Left ventricle myocardium inferior (tissue), 1 donor: Measurements from ENCODE around the gene SEMA3B. TPM values are rescaled to one million over a fixed set of nuclear protein-coding genes. Genes with fewer than 3 reads are reported as not detected.

Experiments
- DNase-seq: peaks from one replicate; pipeline ENCODE4 v3.0.0-alpha.2; 2020
- H3K27ac ChIP-seq: fragments of 200-600 bp; replicated peaks from 2 replicates; pipeline ENCODE4 v1.8.0; 2021
- H3K27me3 ChIP-seq: fragments of 200-600 bp; 2 replicates; pipeline ENCODE4 v1.8.0; 2021; ENCODE audit warnings: low read depth
- H3K36me3 ChIP-seq: fragments of 200-600 bp; 2 replicates; pipeline ENCODE4 v1.8.0; 2021
- H3K4me1 ChIP-seq: fragments of 200-600 bp; 2 replicates; pipeline ENCODE4 v1.8.0; 2021
- H3K4me3 ChIP-seq: fragments of 200-600 bp; 2 replicates; pipeline ENCODE4 v1.8.0; 2021; ENCODE audit warnings: mild to moderate bottlenecking, moderate library complexity
- H3K9me3 ChIP-seq: fragments of 200-600 bp; replicated peaks from 2 replicates; pipeline ENCODE4 v1.8.0; 2021
- CTCF ChIP-seq: fragments of 200-600 bp; IDR thresholded peaks from 2 replicates; pipeline ENCODE4 v1.8.0; 2021; ENCODE audit warnings: antibody characterized with exemption, mild to moderate bottlenecking, borderline replicate concordance
- intact Hi-C: fragments of 100-400 bp; cut with micrococcal nuclease; formaldehyde crosslinking; loops from one replicate; pipeline ENCODE4 v1.11.0; 2022
- total RNA-seq: library from RNA; stranded (reverse); fragmentation: NEBNext Ultra II Directional; extraction: Animal tissue kit (Norgen Biotek cat#: 25700); gene quantifications from one replicate; pipeline ENCODE4 v1.2.1, GENCODE V29; 2021
- donor health status: DM: no; HTN: yes; CAD: no; lungs with severe emphysema.

Gene SEMA3B
- total RNA-seq, 1 donor from 2014 or later: 23.2 TPM

GRCh38 chr3:50229490-50229889 lies 39.5 kb upstream of the SEMA3B start:
- peaks cover 26% of the 10 kb centered on the region for H3K4me1 ChIP-seq
- TF ChIP-seq CTCF: no peak
- no peaks in the 10 kb centered on the region for H3K36me3 ChIP-seq
- H3K9me3 ChIP-seq: no peaks in the 10 kb centered on the region
- peaks cover 5% of the 10 kb centered on the region for H3K27me3 ChIP-seq
- no peak overlapping the region for H3K4me3 ChIP-seq
- DNase-seq: no peak
- H3K27ac ChIP-seq: no peak overlapping the region
- intact Hi-C loops: loop anchor here (5.0 kb wide), 1 partner anchor 43 kb away; no protein-coding TSS in a partner anchor

- H3K27ac ChIP-seq: peak overlapping the region; percentile 27
- H3K4me1 ChIP-seq: peaks cover 33% of the 10 kb centered on the region
- intact Hi-C loops: no loop called here
Measured at GRCh38 chr3:50230104-50230793, 38.7 kb upstream of the SEMA3B start.

GRCh38 chr3:50230794-50231125 lies 38.2 kb upstream of the SEMA3B start:
- Histone ChIP-seq H3K4me1 (peaks cover 34% of the 10 kb centered on the region), H3K4me3 (no peak overlapping the region), H3K9me3 (no peaks in the 10 kb centered on the region), H3K36me3 (no peaks in the 10 kb centered on the region), H3K27me3 (no peaks in the 10 kb centered on the region), H3K27ac (peak overlapping the region; percentile 27)
- TF ChIP-seq CTCF: no peak
- DNase-seq: no peak
- intact Hi-C loops: no loop called here

More at GRCh38 chr3:50230104-50230793, 38.7 kb upstream of the SEMA3B start:
- Histone ChIP-seq H3K9me3 (no peaks in the 10 kb centered on the region), H3K4me3 (no peak overlapping the region), H3K36me3 (no peaks in the 10 kb centered on the region), H3K27me3 (no peaks in the 10 kb centered on the region)
- TF ChIP-seq CTCF: no peak
- no peak for DNase-seq

- H3K27ac ChIP-seq: no peak overlapping the region
- no peak for DNase-seq
- H3K4me1 ChIP-seq: peaks cover 31% of the 10 kb centered on the region
- no peak overlapping the region for H3K4me3 ChIP-seq
- no peaks in the 10 kb centered on the region for H3K27me3 ChIP-seq
- H3K9me3 ChIP-seq: no peaks in the 10 kb centered on the region
- TF ChIP-seq CTCF: no peak
- intact Hi-C loops: no loop called here
- H3K36me3 ChIP-seq: no peaks in the 10 kb centered on the region
Measured at GRCh38 chr3:50231581-50231980, 37.4 kb upstream of the SEMA3B start.

DNA sequence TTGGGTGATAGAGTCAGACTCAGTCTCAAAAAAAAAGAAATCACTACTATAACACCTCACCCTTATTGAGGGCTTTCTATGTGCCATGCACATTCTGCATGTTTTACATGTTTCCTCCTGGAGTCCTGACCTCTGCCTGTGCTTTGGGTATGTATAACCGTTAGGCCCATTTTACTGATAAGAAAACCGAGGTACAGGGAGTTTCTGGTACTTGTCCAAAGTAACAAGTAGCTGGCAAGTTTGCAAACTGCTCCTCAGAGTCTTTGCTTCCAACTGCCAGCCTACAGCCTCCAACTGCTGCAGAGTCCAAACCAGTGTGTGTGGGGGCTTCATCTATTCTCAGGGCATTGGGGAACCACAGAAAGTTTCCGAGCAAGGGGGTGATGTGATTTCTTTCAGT lies 36.6 kb upstream of the SEMA3B start:
- H3K4me3 ChIP-seq: no peak overlapping the region
- H3K27ac ChIP-seq: no peak overlapping the region
- intact Hi-C loops: no loop called here
- peaks cover 32% of the 10 kb centered on the region for H3K4me1 ChIP-seq
- no peak for DNase-seq
- TF ChIP-seq CTCF: no peak
- no peaks in the 10 kb centered on the region for H3K27me3 ChIP-seq
- no peaks in the 10 kb centered on the region for H3K36me3 ChIP-seq
- no peaks in the 10 kb centered on the region for H3K9me3 ChIP-seq

GRCh38 chr3:50233176-50233575 lies 35.8 kb upstream of the SEMA3B start:
- Histone ChIP-seq H3K36me3 (no peaks in the 10 kb centered on the region), H3K9me3 (no peaks in the 10 kb centered on the region), H3K27ac (no peak overlapping the region), H3K4me3 (no peak overlapping the region), H3K27me3 (no peaks in the 10 kb centered on the region), H3K4me1 (peaks cover 33% of the 10 kb centered on the region)
- no peak for DNase-seq
- no peak for TF ChIP-seq CTCF
- intact Hi-C loops: no loop called here
